Rectal smooth muscle tissue (tissue), 1 donor: ENCODE measurements around the gene NCKAP5.

Source experiments
- H3K27ac ChIP-seq: one replicate; pipeline ENCODE4 v1.7.0; 2013; ENCODE audit warnings: low read depth, low read length, inconsistent platforms
- H3K27me3 ChIP-seq: one replicate; pipeline ENCODE4 v1.7.0; 2013; ENCODE audit warnings: low read length; ENCODE audit not compliant: control insufficient read depth, insufficient read depth
- H3K36me3 ChIP-seq: one replicate; pipeline ENCODE4 v1.7.0; 2013; ENCODE audit warnings: low read length; ENCODE audit not compliant: control insufficient read depth, insufficient read depth
- H3K4me1 ChIP-seq: one replicate; pipeline ENCODE4 v1.7.0; 2013; ENCODE audit warnings: low read length; ENCODE audit not compliant: control insufficient read depth, insufficient read depth
- H3K4me3 ChIP-seq: one replicate; pipeline ENCODE4 v1.7.0; 2013; ENCODE audit warnings: low read length
- H3K9ac ChIP-seq: one replicate; pipeline ENCODE4 v1.7.0; 2013; ENCODE audit warnings: low read length

The NCKAP5 gene

DNA sequence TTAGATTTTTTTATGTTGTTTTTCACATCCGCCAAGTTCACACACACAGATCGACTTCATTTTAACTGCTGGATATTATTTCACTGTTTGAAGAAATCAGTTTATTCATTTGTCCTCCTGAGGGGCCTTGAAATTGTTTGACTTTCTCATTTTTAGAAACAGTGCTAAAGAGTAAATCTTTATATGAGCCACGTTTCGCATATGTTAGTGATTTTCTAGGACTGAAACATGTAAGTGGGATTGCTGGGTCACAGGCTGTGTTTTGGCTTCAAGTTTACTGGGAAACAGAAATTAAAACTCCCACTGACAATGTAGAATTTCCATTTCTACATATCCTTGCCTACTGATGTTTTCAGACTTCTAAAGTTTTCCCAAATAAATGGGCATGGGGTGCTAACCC, 363.8 kb downstream of the NCKAP5 start:
- Histone ChIP-seq H3K4me3 (no peak overlapping the region), H3K27ac (no peak overlapping the region), H3K9ac (no peak overlapping the region), H3K27me3 (no peaks in the 10 kb centered on the region), H3K36me3 (no peaks in the 10 kb centered on the region), H3K4me1 (no peaks in the 10 kb centered on the region)

DNA sequence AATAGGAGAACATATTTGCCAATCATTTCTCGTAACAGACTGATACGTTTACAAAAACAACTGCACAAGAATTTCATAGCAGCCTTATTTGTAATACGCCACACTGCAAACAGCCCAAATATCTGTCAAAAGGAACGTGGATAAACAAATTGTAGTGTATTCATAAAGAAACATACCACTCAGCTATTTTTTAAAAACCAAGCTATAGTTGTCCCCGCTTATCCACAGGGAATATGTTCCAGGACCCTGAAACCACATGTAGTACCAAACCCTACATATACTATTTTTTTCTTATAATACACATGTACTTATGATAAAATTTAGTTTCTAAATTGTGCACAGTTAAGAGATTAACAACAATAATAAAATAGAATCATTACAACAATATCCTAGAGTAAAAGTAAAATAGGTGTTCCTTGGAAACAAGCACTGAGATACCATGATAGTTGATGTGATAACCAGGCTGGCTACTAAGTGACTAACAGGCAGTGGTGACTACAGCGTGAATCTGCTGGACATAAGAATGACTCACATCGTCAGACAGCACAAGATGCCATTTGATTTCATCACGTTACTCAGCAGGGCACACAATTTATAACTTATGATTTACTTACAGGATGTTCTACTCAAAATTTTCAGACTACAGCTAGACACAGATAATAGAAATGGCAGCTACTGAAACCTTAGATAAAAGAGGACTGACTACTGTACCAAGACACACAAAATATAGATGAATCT, 367.4 kb downstream of the NCKAP5 start:
- Histone ChIP-seq H3K27ac (no peak overlapping the region), H3K36me3 (no peaks in the 10 kb centered on the region), H3K4me3 (no peak overlapping the region), H3K27me3 (no peaks in the 10 kb centered on the region), H3K9ac (no peak overlapping the region), H3K4me1 (no peaks in the 10 kb centered on the region)

DNA sequence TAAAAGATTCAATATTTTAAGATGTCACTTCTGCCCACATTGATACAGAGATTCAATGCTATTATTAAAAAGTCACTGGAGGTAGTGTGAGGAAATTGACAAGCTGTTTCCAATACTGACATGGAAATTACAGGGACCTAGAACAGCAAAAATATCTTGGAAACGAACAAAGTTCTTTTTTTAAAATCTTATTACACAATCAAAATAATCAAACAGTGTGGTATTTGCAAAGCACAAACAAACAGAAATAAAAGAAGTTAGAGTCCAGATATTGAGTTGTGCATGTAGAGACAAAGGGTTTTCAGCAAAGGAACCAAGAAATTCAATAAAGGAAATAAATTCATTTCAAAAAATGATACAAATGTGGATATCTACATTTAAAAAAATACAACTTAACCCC, 369.6 kb downstream of the NCKAP5 start:
- Histone ChIP-seq H3K9ac (no peak overlapping the region), H3K27ac (no peak overlapping the region), H3K4me3 (no peak overlapping the region), H3K4me1 (no peaks in the 10 kb centered on the region), H3K36me3 (no peaks in the 10 kb centered on the region), H3K27me3 (no peaks in the 10 kb centered on the region)

GRCh38 chr2:133197156-133197555, 371.1 kb downstream of the NCKAP5 start:
- H3K36me3 ChIP-seq = no peaks in the 10 kb centered on the region
- H3K4me1 ChIP-seq = no peaks in the 10 kb centered on the region
- no peak overlapping the region for H3K27ac ChIP-seq
- H3K4me3 ChIP-seq = no peak overlapping the region
- no peak overlapping the region for H3K9ac ChIP-seq
- no peaks in the 10 kb centered on the region for H3K27me3 ChIP-seq

- Histone ChIP-seq H3K9ac (no peak overlapping the region), H3K36me3 (no peaks in the 10 kb centered on the region), H3K27ac (no peak overlapping the region), H3K27me3 (no peaks in the 10 kb centered on the region), H3K4me3 (no peak overlapping the region), H3K4me1 (no peaks in the 10 kb centered on the region)
Observed at GRCh38 chr2:133194777-133195335, 373.4 kb downstream of the NCKAP5 start.

- H3K27ac ChIP-seq = no peak overlapping the region
Observed at GRCh38 chr2:133194362-133194655, 374.0 kb downstream of the NCKAP5 start.

GRCh38 chr2:133193544-133194361, 374.5 kb downstream of the NCKAP5 start:
- Histone ChIP-seq H3K4me1 (no peaks in the 10 kb centered on the region), H3K27me3 (no peaks in the 10 kb centered on the region), H3K36me3 (no peaks in the 10 kb centered on the region), H3K4me3 (no peak overlapping the region), H3K27ac (no peak overlapping the region), H3K9ac (no peak overlapping the region)

More at GRCh38 chr2:133194362-133194655, 374.0 kb downstream of the NCKAP5 start:
- H3K36me3 ChIP-seq = no peaks in the 10 kb centered on the region
- no peak overlapping the region for H3K9ac ChIP-seq
- H3K4me3 ChIP-seq = no peak overlapping the region
- H3K4me1 ChIP-seq = no peaks in the 10 kb centered on the region
- H3K27me3 ChIP-seq = no peaks in the 10 kb centered on the region

DNA sequence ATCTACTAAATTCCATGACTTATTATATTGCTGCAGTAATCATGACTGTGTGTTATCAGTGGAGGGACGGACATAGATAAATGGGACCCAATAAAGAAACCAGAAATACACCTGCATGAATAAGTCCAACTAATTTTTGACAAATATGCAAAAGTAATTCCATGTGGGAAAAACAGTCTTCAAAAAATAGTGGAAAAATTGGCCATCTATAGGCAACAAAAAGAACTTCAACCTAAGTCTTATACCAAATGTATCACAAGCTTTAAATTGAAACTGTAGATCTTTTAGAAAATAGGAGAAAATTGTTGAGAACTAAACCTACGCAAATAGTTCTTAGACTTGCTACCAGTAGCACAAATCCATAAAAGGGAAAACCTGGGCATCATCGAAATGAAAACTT, 376.2 kb downstream of the NCKAP5 start:
- Histone ChIP-seq H3K4me1 (no peaks in the 10 kb centered on the region), H3K36me3 (no peaks in the 10 kb centered on the region), H3K27me3 (no peaks in the 10 kb centered on the region), H3K9ac (no peak overlapping the region), H3K27ac (no peak overlapping the region), H3K4me3 (no peak overlapping the region)

GRCh38 chr2:133177196-133177595, 391.1 kb downstream of the NCKAP5 start:
- H3K4me1 ChIP-seq = no peaks in the 10 kb centered on the region

GRCh38 chr2:133175926-133176325, 392.3 kb downstream of the NCKAP5 start:
- H3K36me3 ChIP-seq = no peaks in the 10 kb centered on the region
- H3K4me3 ChIP-seq = no peak overlapping the region
- no peaks in the 10 kb centered on the region for H3K4me1 ChIP-seq
- no peaks in the 10 kb centered on the region for H3K27me3 ChIP-seq
- H3K27ac ChIP-seq = no peak overlapping the region
- H3K9ac ChIP-seq = no peak overlapping the region

More at GRCh38 chr2:133177196-133177595, 391.1 kb downstream of the NCKAP5 start:
- H3K36me3 ChIP-seq = no peaks in the 10 kb centered on the region
- H3K27me3 ChIP-seq = no peaks in the 10 kb centered on the region
- no peak overlapping the region for H3K4me3 ChIP-seq
- H3K9ac ChIP-seq = no peak overlapping the region
- no peak overlapping the region for H3K27ac ChIP-seq

DNA sequence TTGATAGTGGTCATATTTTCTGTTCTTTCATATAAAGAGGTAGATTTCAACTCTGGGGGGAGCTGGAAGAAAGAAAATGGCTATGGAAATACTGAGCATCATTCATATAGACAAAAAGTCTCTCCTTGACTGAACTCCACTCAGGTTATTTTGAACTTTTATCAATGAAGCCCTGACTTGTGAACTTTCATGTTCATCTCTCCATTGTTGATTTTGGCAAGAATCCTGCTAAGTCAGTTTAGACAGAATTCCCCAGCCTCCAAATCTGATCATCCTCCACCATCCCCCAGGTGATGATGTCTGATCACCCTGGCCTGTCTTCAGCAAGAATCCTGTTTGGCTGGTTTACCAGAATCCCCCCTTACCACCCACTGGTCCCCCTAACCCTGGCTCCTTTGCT, 395.0 kb downstream of the NCKAP5 start:
- Histone ChIP-seq H3K4me1 (no peaks in the 10 kb centered on the region), H3K4me3 (no peak overlapping the region), H3K36me3 (no peaks in the 10 kb centered on the region), H3K27me3 (no peaks in the 10 kb centered on the region), H3K9ac (no peak overlapping the region), H3K27ac (no peak overlapping the region)

DNA sequence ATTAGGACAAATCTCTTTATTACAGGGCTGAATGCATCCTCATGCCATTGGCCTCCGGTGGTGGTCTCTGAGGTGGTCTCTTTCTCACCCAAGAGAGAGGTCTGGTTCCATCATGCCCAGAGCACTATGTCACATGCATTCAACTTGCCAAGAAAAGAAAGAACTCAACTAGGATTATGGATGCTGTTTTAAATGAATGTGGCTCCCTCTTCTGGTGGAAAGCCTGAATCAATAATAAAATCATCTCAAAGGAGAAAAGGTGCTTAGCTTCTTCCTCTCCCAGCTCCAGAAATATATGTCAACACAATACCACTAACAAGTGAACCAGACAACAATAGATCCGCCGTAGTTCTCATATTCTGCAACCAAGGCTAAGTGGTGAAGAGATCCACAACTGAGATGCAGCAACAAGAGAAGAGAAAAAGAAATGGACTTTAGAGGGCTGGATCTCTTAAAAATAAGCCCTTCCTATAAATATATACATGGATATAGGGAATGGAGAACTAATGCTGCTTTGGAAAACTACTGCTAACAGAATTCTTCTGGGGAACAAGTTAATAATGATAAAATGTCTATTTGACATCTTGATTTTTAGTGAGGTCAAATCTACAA, 396.8 kb downstream of the NCKAP5 start:
- H3K9ac ChIP-seq = no peak overlapping the region
- no peaks in the 10 kb centered on the region for H3K36me3 ChIP-seq
- H3K4me3 ChIP-seq = no peak overlapping the region
- H3K27me3 ChIP-seq = no peaks in the 10 kb centered on the region
- no peak overlapping the region for H3K27ac ChIP-seq
- H3K4me1 ChIP-seq = no peaks in the 10 kb centered on the region
